Transverse colon (tissue), 4 donors: ENCODE results near the gene HNF1A. TPM values are rescaled to one million over a fixed set of nuclear protein-coding genes. Genes with fewer than 3 reads are reported as not detected.

Experiments used
- DNase-seq: peaks from one replicate; pipeline ENCODE4 v3.0.0-alpha.2; 2019
- H3K27ac ChIP-seq, 4 donors: fragments of 200-600 bp; sonication (generic); 2 replicates each; pipeline ENCODE4 v1.5.1; 2016 to 2018; ENCODE audit warnings: inconsistent platforms in 4 of 4
- H3K27me3 ChIP-seq: fragments of 200-600 bp; sonication (generic); 2 replicates; pipeline ENCODE4 v1.5.1; 2017; ENCODE audit warnings: inconsistent platforms
- H3K36me3 ChIP-seq, 4 donors: fragments of 200-600 bp; sonication (generic); 2 replicates each; pipeline ENCODE4 v1.5.1; 2017 to 2019; ENCODE audit warnings: inconsistent platforms in 4 of 4
- H3K4me1 ChIP-seq, 4 donors: fragments of 200-600 bp; sonication (generic); 2 replicates each; pipeline ENCODE4 v1.5.1; 2017 to 2020; ENCODE audit warnings: inconsistent platforms in 4 of 4
- H3K4me3 ChIP-seq, 4 donors: fragments of 200-600 bp; sonication (generic); 1 replicate in 1 of 4; 2 replicates in 3 of 4; pipeline versions ENCODE4 v1.5.1 to v1.6.1; 2017 to 2019; ENCODE audit warnings: inconsistent platforms in 4 of 4
- H3K9me3 ChIP-seq, 2 donors: fragments of 200-600 bp; sonication (generic); 2 replicates each; pipeline ENCODE4 v1.5.1; 2017 to 2019; ENCODE audit warnings: inconsistent platforms in 2 of 2
- CTCF ChIP-seq, 5 experiments: fragments of 200-600 bp in 3 of 5; fragments of 450-650 bp in 2 of 5; sonication (generic) in 3 of 5; IDR thresholded peaks; 1 replicate in 2 of 5; 2 replicates in 3 of 5; pipeline ENCODE4 v1.5.1; 2016 to 2017; ENCODE audit warnings: antibody characterized with exemption in 5 of 5, inconsistent platforms in 3 of 5, mild to moderate bottlenecking in 2 of 5, moderate library complexity in 1 of 5
- EP300 ChIP-seq: sonication (generic); formaldehyde crosslinking; IDR thresholded peaks from one replicate; pipeline ENCODE4 v1.6.1; 2017; ENCODE audit warnings: antibody characterized with exemption, low read depth
- POLR2A ChIP-seq: fragments of 450-650 bp; IDR thresholded peaks from one replicate; pipeline ENCODE4 v1.6.1; 2016; ENCODE audit warnings: antibody characterized with exemption, mild to moderate bottlenecking, moderate library complexity
- POLR2AphosphoS5 ChIP-seq, 3 donors: sonication (generic); formaldehyde crosslinking; IDR thresholded peaks; one replicate each; pipeline ENCODE4 v1.6.1; 2016; ENCODE audit warnings: antibody characterized with exemption in 3 of 3
- WGBS, 2 donors: methylation state at CpG; one replicate each; pipeline ENCODE4 v1.1.5; 2018; ENCODE audit warnings: low coverage in 1 of 2; 5-methylcytosine and 5-hydroxymethylcytosine counted together
- in situ Hi-C, 4 donors: fragments of 200-750 bp; cut with MboI; loops; one replicate each; pipeline versions ENCODE4 v1.15.0 to v1.15.1; 2017; ENCODE audit warnings: low sequenced_read_pairs in 3 of 4, low pct_ligation_motif_present in 1 of 4, low pct_unique_long_range_greater_than_20kb in 1 of 4
- intact Hi-C: fragments of 100-400 bp; cut with DNase I; formaldehyde crosslinking; loops from one replicate; pipeline ENCODE4 v1.15.1; 2023; ENCODE audit warnings: low total_unique reads
- total RNA-seq, 4 donors: library from RNA; depleted of rRNA; stranded (reverse); fragments of >200 nt; gene quantifications; one replicate each; pipeline ENCODE4 v1.1.0, GENCODE V29; 2016

HNF1A gene
- total RNA-seq, 4 donors from 2014 or later = 16.5 to 71.4 (median 23.6) TPM

GRCh38 chr12:121011820-121012219, 33.5 kb downstream of the HNF1A start:
- Histone ChIP-seq H3K4me3 (no peak overlapping the region), H3K9me3 (no peaks in the 10 kb centered on the region), H3K36me3 (peaks cover 0 to 8% (median 2%) of the 10 kb centered on the region in 4 donors), H3K27ac (no peak overlapping the region), H3K4me1 (peaks cover 7 to 12% (median 9%) of the 10 kb centered on the region in 4 donors), H3K27me3 (no peaks in the 10 kb centered on the region)
- DNase-seq = no peak
- in situ Hi-C loops (no loop called here), intact Hi-C loops (no loop called here)
- WGBS, 2 donors = 57 to 76% methylated on average over 2 to 6 of the region's 6 CpGs
- no peak for TF ChIP-seq CTCF (IDR thresholded peaks at IDR 0.05)
- no peak for TF ChIP-seq POLR2AphosphoS5 (IDR thresholded peaks at IDR 0.05)

GRCh38 chr12:121013715-121014114, 35.4 kb downstream of the HNF1A start:
- Histone ChIP-seq H3K27ac (no peak overlapping the region), H3K27me3 (no peaks in the 10 kb centered on the region), H3K4me3 (no peak overlapping the region), H3K36me3 (peaks cover 0 to 6% (median 2%) of the 10 kb centered on the region in 4 donors), H3K4me1 (peaks cover 7 to 12% (median 9%) of the 10 kb centered on the region in 4 donors), H3K9me3 (no peaks in the 10 kb centered on the region)
- no peak for TF ChIP-seq CTCF (IDR thresholded peaks at IDR 0.05)
- TF ChIP-seq POLR2A = no peak
- no peak for TF ChIP-seq EP300
- TF ChIP-seq POLR2AphosphoS5 (IDR thresholded peaks at IDR 0.05) = no peak
- in situ Hi-C loops (no loop called here), intact Hi-C loops (no loop called here)
- DNase-seq = no peak
- WGBS, 2 donors = 73 to 86% methylated on average over 1 to 3 of the region's 3 CpGs

- no peaks in the 10 kb centered on the region for H3K27me3 ChIP-seq
- no peaks in the 10 kb centered on the region for H3K9me3 ChIP-seq
- intact Hi-C loops = no loop called here
- H3K4me1 ChIP-seq = peaks cover 7 to 12% (median 9%) of the 10 kb centered on the region in 4 donors
- TF ChIP-seq POLR2A (no peak), CTCF (IDR thresholded peaks at IDR 0.05) (no peak), POLR2AphosphoS5 (IDR thresholded peaks at IDR 0.05) (peak; percentile 47 to 80 (median 55))
- H3K4me3 ChIP-seq = peak within 1 kb of the TSS; percentile 63 to 81 (median 77)
- 0 to 1% methylated on average over 7 to 34 of the region's 34 CpGs for WGBS, 2 donors
- DNase-seq = peak; percentile 94
- in situ Hi-C loops = no loop called here
- H3K36me3 ChIP-seq = no peaks in the 10 kb centered on the region
- peak within 1 kb of the TSS; percentile 72 to 85 (median 78) for H3K27ac ChIP-seq
Observed at GRCh38 chr12:121015825-121016766, 37.8 kb downstream of the HNF1A start, which contains the start of gene C12orf43. Gene C12orf43, minus strand, starts transcription at chr12:121016487. Its CDS starts 13 bp downstream, at chr12:121016474.

GRCh38 chr12:121017966-121018491, 39.7 kb downstream of the HNF1A start:
- no peaks in the 10 kb centered on the region for H3K36me3 ChIP-seq
- DNase-seq = no peak
- in situ Hi-C loops (no loop called here), intact Hi-C loops (no loop called here)
- H3K4me1 ChIP-seq = peaks cover 7 to 12% (median 9%) of the 10 kb centered on the region in 4 donors
- H3K27me3 ChIP-seq = no peaks in the 10 kb centered on the region
- TF ChIP-seq EP300 (no peak), POLR2AphosphoS5 (IDR thresholded peaks at IDR 0.05) (no peak), CTCF (IDR thresholded peaks at IDR 0.05) (no peak), POLR2A (no peak)
- H3K9me3 ChIP-seq = no peaks in the 10 kb centered on the region
- no peak overlapping the region for H3K4me3 ChIP-seq
- no peak overlapping the region for H3K27ac ChIP-seq
- WGBS, 2 donors = 89 to 92% methylated on average over 12 to 15 of the region's 15 CpGs
